Effector memory CD4-positive, alpha-beta T cell (primary cell): ENCODE measurements around the gene ZBTB7C.

Source experiments
- DNase-seq, 3 donors: peaks; one replicate each; pipeline ENCODE4 v3.0.0-alpha.2; 2020
- H3K27ac ChIP-seq: 2 replicates; pipeline ENCODE4 v1.7.0; 2013; ENCODE audit warnings: mild to moderate bottlenecking, low read length, moderate library complexity; ENCODE audit not compliant: insufficient read depth, poor library complexity, severe bottlenecking
- H3K27me3 ChIP-seq: replicated peaks from 2 replicates; pipeline ENCODE4 v1.7.0; 2013; ENCODE audit warnings: mild to moderate bottlenecking, low read length; ENCODE audit not compliant: insufficient read depth, control insufficient read depth, poor library complexity, severe bottlenecking
- H3K36me3 ChIP-seq: 2 replicates; pipeline ENCODE4 v1.7.0; 2013; ENCODE audit warnings: mild to moderate bottlenecking, low read length, moderate library complexity; ENCODE audit not compliant: control insufficient read depth, insufficient read depth
- H3K4me1 ChIP-seq: 2 replicates; pipeline ENCODE4 v1.7.0; 2013; ENCODE audit warnings: low read length, mild to moderate bottlenecking; ENCODE audit not compliant: control insufficient read depth, insufficient read depth, poor library complexity, severe bottlenecking
- H3K4me3 ChIP-seq: 2 replicates; pipeline ENCODE4 v1.7.0; 2013; ENCODE audit warnings: low read length, low read depth, mild to moderate bottlenecking; ENCODE audit not compliant: insufficient read depth, poor library complexity, severe bottlenecking
- H3K9me3 ChIP-seq: 2 replicates; pipeline ENCODE4 v1.7.0; 2013; ENCODE audit warnings: mild to moderate bottlenecking, low read length, moderate library complexity; ENCODE audit not compliant: control insufficient read depth

The ZBTB7C gene

DNA sequence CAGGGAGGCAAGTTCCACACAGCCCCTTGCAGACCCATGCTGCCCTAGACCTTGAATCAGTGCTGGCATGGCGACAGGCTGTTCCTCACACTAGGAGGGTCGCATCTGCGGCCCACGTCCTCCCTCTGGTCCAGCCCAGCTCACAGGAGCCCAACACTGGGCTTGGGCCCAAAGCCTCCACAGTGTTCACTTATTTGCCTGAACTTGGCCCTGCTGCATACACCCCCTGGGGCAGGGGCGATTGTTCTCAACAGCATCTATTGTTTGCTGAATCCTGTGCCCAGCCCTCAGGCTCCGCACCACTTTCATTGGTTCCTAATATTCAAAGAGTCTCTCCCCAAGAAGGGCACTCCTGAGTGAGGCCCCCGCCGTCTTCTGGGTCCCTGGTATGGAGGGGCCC lies 90.7 kb downstream of the ZBTB7C start:
- H3K9me3 ChIP-seq = no peaks in the 10 kb centered on the region
- no peak overlapping the region for H3K27ac ChIP-seq
- no peaks in the 10 kb centered on the region for H3K27me3 ChIP-seq
- H3K36me3 ChIP-seq = no peaks in the 10 kb centered on the region
- H3K4me3 ChIP-seq = no peak overlapping the region
- H3K4me1 ChIP-seq = no peaks in the 10 kb centered on the region
- DNase-seq = no peak

DNA sequence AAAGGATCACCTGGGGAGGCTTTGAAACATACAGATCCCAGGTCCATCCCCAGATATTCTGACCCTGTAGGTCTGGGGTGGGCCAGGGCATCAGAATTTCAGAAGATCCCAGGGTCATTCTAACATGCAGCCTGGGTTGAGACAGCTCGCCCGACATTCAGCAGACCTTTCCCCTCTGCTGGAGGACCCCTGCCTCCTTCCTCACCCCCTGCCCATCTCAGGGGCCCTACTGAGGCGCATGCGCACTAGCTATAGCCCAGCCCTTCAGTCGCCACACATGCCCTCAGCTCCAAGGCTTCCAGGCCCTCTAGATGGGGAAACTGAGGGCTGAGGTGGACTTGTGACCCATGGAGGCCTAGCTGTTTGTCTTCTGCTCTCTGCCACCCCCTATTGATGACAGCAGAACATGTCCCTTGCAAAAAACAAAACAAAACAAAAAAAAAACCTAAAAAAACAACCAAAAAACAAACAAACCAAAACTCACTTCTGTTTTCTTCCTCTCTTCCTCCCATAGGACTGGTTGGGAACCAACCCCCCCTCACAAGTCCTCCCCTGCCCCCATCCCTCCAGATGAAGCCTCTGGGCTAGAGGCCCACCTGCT lies 91.3 kb downstream of the ZBTB7C start:
- H3K27ac ChIP-seq = no peak overlapping the region
- H3K9me3 ChIP-seq = no peaks in the 10 kb centered on the region
- H3K4me1 ChIP-seq = no peaks in the 10 kb centered on the region
- H3K36me3 ChIP-seq = no peaks in the 10 kb centered on the region
- no peaks in the 10 kb centered on the region for H3K27me3 ChIP-seq
- DNase-seq = no peak
- H3K4me3 ChIP-seq = no peak overlapping the region

DNA sequence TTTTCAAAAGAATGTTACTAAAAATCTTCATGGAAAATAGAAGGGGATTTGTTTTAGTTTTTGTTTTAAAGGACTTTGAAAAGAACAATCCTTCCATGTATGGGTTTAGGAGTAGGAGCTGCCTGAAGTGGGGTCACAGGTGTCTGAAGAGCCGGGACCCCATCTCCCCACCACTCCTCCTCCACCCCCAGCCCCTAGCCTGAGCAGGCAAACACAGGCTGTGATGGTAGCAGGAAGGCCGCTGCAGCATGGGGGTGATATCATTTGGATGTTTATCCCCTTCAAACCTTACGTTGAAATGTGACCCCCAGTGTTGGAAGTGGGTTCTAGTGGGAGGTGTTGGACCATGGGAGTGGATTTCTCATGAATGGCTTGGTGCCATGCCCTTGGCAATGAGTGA lies 93.0 kb downstream of the ZBTB7C start:
- no peak overlapping the region for H3K4me3 ChIP-seq
- no peak for DNase-seq
- no peaks in the 10 kb centered on the region for H3K36me3 ChIP-seq
- H3K4me1 ChIP-seq = no peaks in the 10 kb centered on the region
- H3K27ac ChIP-seq = no peak overlapping the region
- no peaks in the 10 kb centered on the region for H3K27me3 ChIP-seq
- no peaks in the 10 kb centered on the region for H3K9me3 ChIP-seq

DNA sequence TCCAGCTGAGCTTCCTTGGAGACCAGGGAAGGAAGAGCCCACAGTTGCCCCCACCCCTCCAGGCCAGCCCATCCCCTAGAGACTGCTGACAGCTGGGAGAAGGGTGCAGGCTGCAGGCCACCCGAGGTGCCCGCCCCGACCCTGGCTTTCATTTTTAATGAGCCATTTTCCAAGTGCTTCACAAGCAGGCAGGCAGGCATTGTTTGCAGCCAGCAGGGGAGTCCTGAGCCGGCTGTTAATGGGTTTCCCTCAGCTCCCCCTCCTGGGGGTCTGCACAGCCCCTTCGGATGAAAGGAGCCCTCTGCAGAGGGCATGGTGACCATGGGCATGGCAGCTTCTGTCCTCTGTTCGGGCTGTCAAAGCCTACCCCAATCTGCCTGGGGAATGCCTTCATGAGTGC lies 94.5 kb downstream of the ZBTB7C start:
- no peaks in the 10 kb centered on the region for H3K36me3 ChIP-seq
- H3K4me1 ChIP-seq = no peaks in the 10 kb centered on the region
- no peak overlapping the region for H3K4me3 ChIP-seq
- H3K27ac ChIP-seq = no peak overlapping the region
- DNase-seq = no peak
- no peaks in the 10 kb centered on the region for H3K27me3 ChIP-seq
- H3K9me3 ChIP-seq = no peaks in the 10 kb centered on the region

DNA sequence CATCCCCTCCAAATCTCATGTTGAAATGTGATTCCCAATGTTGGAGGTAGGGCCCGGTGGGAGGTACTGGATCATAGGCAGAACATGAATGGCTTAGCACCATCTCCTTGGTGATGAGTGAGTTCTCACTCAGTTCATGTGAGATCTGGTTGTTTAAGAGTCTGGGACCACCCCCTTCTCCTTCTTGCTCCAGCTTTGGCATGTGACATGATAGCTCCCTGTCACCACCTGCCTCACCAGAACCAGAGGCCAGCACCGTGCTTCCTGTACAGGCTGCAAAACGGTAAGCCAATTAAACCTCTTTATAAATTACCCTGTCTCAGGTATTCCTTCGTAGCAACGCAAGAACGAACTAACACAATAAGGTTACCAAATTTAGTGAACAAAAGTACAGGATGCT lies 95.4 kb downstream of the ZBTB7C start:
- Histone ChIP-seq H3K9me3 (no peaks in the 10 kb centered on the region), H3K27ac (no peak overlapping the region), H3K4me3 (no peak overlapping the region), H3K36me3 (no peaks in the 10 kb centered on the region), H3K4me1 (no peaks in the 10 kb centered on the region), H3K27me3 (no peaks in the 10 kb centered on the region)
- no peak for DNase-seq

DNA sequence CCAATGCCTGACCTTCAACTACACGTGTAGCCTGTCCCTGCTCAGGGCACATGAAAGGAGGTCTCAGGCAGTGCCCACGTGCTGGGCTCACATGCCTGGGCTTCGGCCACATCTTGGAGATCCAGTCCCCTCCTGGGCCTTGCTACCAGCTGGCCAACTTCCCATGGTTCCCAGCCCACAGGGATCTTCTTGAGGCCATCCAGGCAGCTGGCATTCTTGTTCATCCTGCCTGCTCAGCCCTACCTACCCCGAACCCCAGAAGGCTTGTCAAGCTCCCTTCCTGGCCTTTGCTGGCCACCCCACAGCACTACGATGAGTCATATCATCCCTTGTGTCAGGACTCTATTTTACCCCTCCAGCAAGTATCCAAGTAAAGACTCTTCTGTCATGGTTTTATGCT lies 97.1 kb downstream of the ZBTB7C start:
- no peak for DNase-seq
- H3K27ac ChIP-seq = no peak overlapping the region
- H3K36me3 ChIP-seq = no peaks in the 10 kb centered on the region
- H3K27me3 ChIP-seq = no peaks in the 10 kb centered on the region
- no peak overlapping the region for H3K4me3 ChIP-seq
- H3K4me1 ChIP-seq = no peaks in the 10 kb centered on the region
- no peaks in the 10 kb centered on the region for H3K9me3 ChIP-seq

- Histone ChIP-seq H3K27me3 (no peaks in the 10 kb centered on the region), H3K4me3 (no peak overlapping the region)
- no peak for DNase-seq
Measured at GRCh38 chr18:48310999-48311398, 98.2 kb downstream of the ZBTB7C start.

DNA sequence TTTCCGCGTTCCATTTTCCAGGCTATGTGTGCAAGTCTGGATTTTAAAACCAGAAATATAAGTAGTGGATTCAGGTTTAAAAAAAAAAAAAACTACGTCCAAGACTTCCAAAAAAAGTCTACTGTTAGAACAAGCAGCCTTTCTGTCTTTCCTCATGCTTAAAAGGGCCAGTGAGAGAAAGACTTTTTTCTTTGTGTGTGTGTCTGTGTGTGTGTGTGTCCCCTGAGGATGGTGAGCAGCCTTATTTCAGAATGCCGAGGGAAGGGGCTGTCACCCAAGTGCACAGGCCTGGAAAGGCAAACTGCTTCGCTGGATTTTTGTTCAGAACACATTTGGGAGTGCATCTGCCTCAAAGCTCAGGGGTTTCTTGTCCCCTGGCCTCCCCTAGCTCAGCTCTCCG lies 98.8 kb downstream of the ZBTB7C start:
- H3K36me3 ChIP-seq = no peaks in the 10 kb centered on the region
- no peak overlapping the region for H3K27ac ChIP-seq
- no peak overlapping the region for H3K4me3 ChIP-seq
- no peaks in the 10 kb centered on the region for H3K9me3 ChIP-seq
- H3K27me3 ChIP-seq = no peaks in the 10 kb centered on the region
- no peaks in the 10 kb centered on the region for H3K4me1 ChIP-seq
- no peak for DNase-seq

More at GRCh38 chr18:48310999-48311398, 98.2 kb downstream of the ZBTB7C start:
- Histone ChIP-seq H3K9me3 (no peaks in the 10 kb centered on the region), H3K36me3 (no peaks in the 10 kb centered on the region), H3K27ac (no peak overlapping the region), H3K4me1 (no peaks in the 10 kb centered on the region)

GRCh38 chr18:48308755-48309575 lies 100.2 kb downstream of the ZBTB7C start:
- no peaks in the 10 kb centered on the region for H3K9me3 ChIP-seq
- DNase-seq = no peak
- H3K27me3 ChIP-seq = no peaks in the 10 kb centered on the region
- H3K36me3 ChIP-seq = no peaks in the 10 kb centered on the region
- H3K27ac ChIP-seq = no peak overlapping the region
- H3K4me1 ChIP-seq = no peaks in the 10 kb centered on the region
- no peak overlapping the region for H3K4me3 ChIP-seq

- no peaks in the 10 kb centered on the region for H3K9me3 ChIP-seq
- no peak overlapping the region for H3K27ac ChIP-seq
- DNase-seq = no peak
Measured at GRCh38 chr18:48308027-48308635, 101.1 kb downstream of the ZBTB7C start.

More at GRCh38 chr18:48308027-48308635, 101.1 kb downstream of the ZBTB7C start:
- no peaks in the 10 kb centered on the region for H3K4me1 ChIP-seq
- no peaks in the 10 kb centered on the region for H3K27me3 ChIP-seq
- H3K4me3 ChIP-seq = no peak overlapping the region
- H3K36me3 ChIP-seq = no peaks in the 10 kb centered on the region
